B cell (primary cell): Measurements from ENCODE around the gene CIDEC. TPM values are rescaled to one million over a fixed set of nuclear protein-coding genes. Genes with fewer than 3 reads are reported as not detected.

Experiments used
- ATAC-seq: fragments of 200-7000 bp; cut with Tn5 transposase; one replicate; pipeline ENCODE4 v1.10.0; 2021; ENCODE audit warnings: low read depth, mild to moderate bottlenecking, moderate number of reproducible peaks, moderate library complexity
- CTCF ChIA-PET: fragments of 350-600 bp; sonication (Branson Sonifier 250); formaldehyde crosslinking; loops from one replicate; lab custom pipeline; 2021; ENCODE audit warnings: antibody characterized with exemption, inconsistent platforms; lab: Charles Lee
- POLR2A ChIA-PET: fragments of 350-600 bp; sonication (Branson Sonifier 250); formaldehyde crosslinking; loops from one replicate; lab custom pipeline; 2021; ENCODE audit warnings: antibody characterized with exemption; lab: Charles Lee
- DNase-seq: peaks from one replicate; pipeline ENCODE4 v3.0.0; 2013
- H2AFZ ChIP-seq: 2 replicates; pipeline ENCODE4 v1.6.1; 2012; ENCODE audit warnings: mild to moderate bottlenecking, low read depth, low read length; ENCODE audit not compliant: insufficient read depth, poor library complexity, severe bottlenecking
- H3K27ac ChIP-seq, 2 donors: 1 replicate in 1 of 2; 2 replicates in 1 of 2; pipeline ENCODE4 v1.5.1; 2012 to 2013; ENCODE audit warnings: low read length in 2 of 2, mild to moderate bottlenecking in 2 of 2, moderate library complexity in 1 of 2
- H3K27me3 ChIP-seq, 4 experiments: fragments of 200-600 bp in 1 of 4; sonication (generic) in 1 of 4; replicated peaks in 1 of 4; 1 replicate in 2 of 4; 2 replicates in 2 of 4; pipeline versions ENCODE4 v1.6.1 to v1.7.0; 2013 to 2016; ENCODE audit warnings: low read length in 3 of 4, mild to moderate bottlenecking in 2 of 4, mixed read lengths in 1 of 4, moderate library complexity in 1 of 4; ENCODE audit not compliant: insufficient read depth in 4 of 4, control insufficient read depth in 3 of 4; ENCODE audit errors: control extremely low read depth in 1 of 4
- H3K36me3 ChIP-seq, 2 experiments: replicated peaks in 1 of 2; 1 replicate in 1 of 2; 2 replicates in 1 of 2; pipeline versions ENCODE4 v1.6.1 to v1.7.1; 2013; ENCODE audit warnings: low read length in 1 of 2; ENCODE audit not compliant: insufficient read depth in 2 of 2, control insufficient read depth in 1 of 2; ENCODE audit errors: control extremely low read depth in 1 of 2, extremely low read depth in 1 of 2
- H3K4me1 ChIP-seq, 2 donors: fragments of 200-600 bp in 1 of 2; sonication (generic) in 1 of 2; 1 replicate in 1 of 2; 2 replicates in 1 of 2; pipeline versions ENCODE4 v1.5.1 to v1.6.1; 2013 to 2017; ENCODE audit warnings: low read length in 2 of 2; ENCODE audit not compliant: control insufficient read depth in 2 of 2, insufficient read depth in 2 of 2
- H3K4me2 ChIP-seq: replicated peaks from 2 replicates; pipeline ENCODE3; 2012; ENCODE audit warnings: mild to moderate bottlenecking, low read depth, low read length; ENCODE audit not compliant: poor library complexity, severe bottlenecking
- H3K4me3 ChIP-seq, 5 experiments: fragments of 200-600 bp in 1 of 5; sonication (generic) in 1 of 5; 1 replicate in 3 of 5; 2 replicates in 2 of 5; pipeline versions ENCODE4 v1.5.1 to v1.7.0; 2011 to 2016; ENCODE audit warnings: low read length in 4 of 5, mild to moderate bottlenecking in 4 of 5, low read depth in 2 of 5, control low read depth in 1 of 5, moderate library complexity in 1 of 5; ENCODE audit not compliant: insufficient read depth in 1 of 5; ENCODE audit errors: control extremely low read depth in 1 of 5, extremely low read depth in 1 of 5
- H3K79me2 ChIP-seq: fragments of 200-600 bp; sonication (generic); one replicate; pipeline ENCODE4 v1.6.0; 2016; ENCODE audit warnings: low read length; ENCODE audit not compliant: control insufficient read depth, insufficient read depth
- H3K9ac ChIP-seq: fragments of 200-600 bp; sonication (generic); 2 replicates; pipeline ENCODE4 v1.6.1; 2017; ENCODE audit warnings: mild to moderate bottlenecking, low read length, moderate library complexity
- H3K9me3 ChIP-seq, 3 donors: one replicate each; pipeline versions ENCODE4 v1.6.1 to v1.7.1; 2013; ENCODE audit warnings: low read length in 2 of 3; ENCODE audit not compliant: control insufficient read depth in 2 of 3, insufficient read depth in 1 of 3; ENCODE audit errors: control extremely low read depth in 1 of 3
- H4K20me1 ChIP-seq: 2 replicates; pipeline ENCODE4 v1.6.0; 2012; ENCODE audit warnings: mild to moderate bottlenecking, low read length; ENCODE audit not compliant: insufficient read depth, control insufficient read depth, poor library complexity, severe bottlenecking
- H3K27ac Mint-ChIP-seq: one replicate; pipeline ENCODE4 v1.8.0; 2021; ENCODE audit warnings: mixed read lengths
- H3K27me3 Mint-ChIP-seq: one replicate; pipeline ENCODE4 v1.8.0; 2021; ENCODE audit warnings: mixed read lengths
- H3K4me1 Mint-ChIP-seq: one replicate; pipeline ENCODE4 v1.8.0; 2021; ENCODE audit warnings: mixed read lengths
- H3K4me3 Mint-ChIP-seq: one replicate; pipeline ENCODE4 v1.8.0; 2021; ENCODE audit warnings: mixed read lengths
- H3K9me3 Mint-ChIP-seq: one replicate; pipeline ENCODE4 v1.8.0; 2022; ENCODE audit warnings: mixed read lengths; ENCODE audit not compliant: insufficient read depth
- CTCF ChIP-seq: fragments of 200-600 bp; IDR thresholded peaks from one replicate; pipeline ENCODE4 v1.8.0; 2022; ENCODE audit warnings: antibody characterized with exemption, mild to moderate bottlenecking
- EZH2 ChIP-seq: IDR thresholded peaks from 2 replicates; pipeline ENCODE4 v1.6.1; 2012; ENCODE audit warnings: borderline replicate concordance, low read depth, mild to moderate bottlenecking, moderate library complexity, low read length; ENCODE audit not compliant: insufficient read depth, poor library complexity, severe bottlenecking
- WGBS: methylation state at CpG from one replicate; pipeline ENCODE4 v1.1.5; 2013; ENCODE audit warnings: missing lambda C conversion rate; ENCODE audit not compliant: insufficient coverage; 5-methylcytosine and 5-hydroxymethylcytosine counted together
- intact Hi-C: fragments of 100-400 bp; cut with micrococcal nuclease; formaldehyde crosslinking; loops from one replicate; pipeline ENCODE4 v1.10.0; 2022
- polyA plus RNA-seq: library from polyadenylated mRNA; depleted of rRNA; stranded (reverse); fragments of >200 nt; gene quantifications from 2 replicates; pipeline ENCODE4 v1.2.3, GENCODE V29; 2012
- total RNA-seq, 2 donors: library from RNA; stranded (reverse); fragments of 120-200 nt in 1 of 2; gene quantifications; 1 replicate in 1 of 2; 2 replicates in 1 of 2; pipeline versions ENCODE4 v1.2.3 to v1.2.4, GENCODE V29; 2013 to 2022

Gene CIDEC
- total and polyA plus RNA-seq, 2 donors (not counting 1 experiment from before 2014, with no cell fraction given), result not detected

- Histone ChIP-seq H3K79me2 (peaks cover 14% of the 10 kb centered on the region), H2AFZ (no peak overlapping the region), H3K27ac (no peak overlapping the region), H3K9me3 (peaks cover 0 to 6% (median 0%) of the 10 kb centered on the region in 3 donors), H3K4me3 (no peak overlapping the region), H3K27me3 (no peaks in the 10 kb centered on the region), H4K20me1 (no peaks in the 10 kb centered on the region), H3K36me3 (no peaks in the 10 kb centered on the region), H3K4me2 (no peak overlapping the region), H3K4me1 (peaks cover 8 to 17% of the 10 kb centered on the region in 2 donors), H3K9ac (no peak overlapping the region)
- H3K27me3 Mint-ChIP-seq, result peaks cover 5% of the 10 kb centered on the region
- 96% methylated on average over 5 of the region's 6 CpGs for WGBS
- intact Hi-C loops, result no loop called here
- H3K4me3 Mint-ChIP-seq, result no peak overlapping the region
- TF ChIP-seq CTCF (no peak), EZH2 (no peak)
- no peak overlapping the region for H3K27ac Mint-ChIP-seq
- H3K9me3 Mint-ChIP-seq, result no peaks in the 10 kb centered on the region
- H3K4me1 Mint-ChIP-seq, result peaks cover 18% of the 10 kb centered on the region
- no peak for DNase-seq
- ChIA-PET POLR2A (no interaction called here), CTCF (interaction anchor here (0.6 to 0.9 kb wide), 2 partner anchors 47 to 85 kb away, joined by 3 read pairs; no protein-coding TSS in a partner anchor)
- no peak for ATAC-seq
Observed at GRCh38 chr3:9846931-9847488, 33.0 kb downstream of the CIDEC start.

GRCh38 chr3:9846231-9846630 is 33.8 kb downstream of the CIDEC start:
- ChIA-PET POLR2A (interaction anchor here (0.6 kb wide), 1 partner anchor 204 kb away, joined by 3 read pairs; no protein-coding TSS in a partner anchor), CTCF (interaction anchor here (0.6 to 0.9 kb wide), 2 partner anchors 46 to 86 kb away, joined by 3 read pairs; no protein-coding TSS in a partner anchor)
- ATAC-seq (no peak), DNase-seq (no peak)
- Histone ChIP-seq H3K4me2 (no peak overlapping the region), H2AFZ (no peak overlapping the region), H3K27me3 (no peaks in the 10 kb centered on the region), H3K9ac (no peak overlapping the region), H3K4me3 (no peak overlapping the region), H3K27ac (no peak overlapping the region), H4K20me1 (no peaks in the 10 kb centered on the region), H3K36me3 (peaks cover 3 to 7% of the 10 kb centered on the region in 2 experiments), H3K79me2 (peaks cover 14% of the 10 kb centered on the region), H3K4me1 (peaks cover 8 to 17% of the 10 kb centered on the region in 2 donors), H3K9me3 (peaks cover 0 to 6% (median 0%) of the 10 kb centered on the region in 3 donors)
- no peak overlapping the region for H3K4me3 Mint-ChIP-seq
- H3K27ac Mint-ChIP-seq, result no peak overlapping the region
- intact Hi-C loops, result no loop called here
- H3K4me1 Mint-ChIP-seq, result peaks cover 20% of the 10 kb centered on the region
- TF ChIP-seq EZH2 (no peak), CTCF (no peak)
- WGBS, result 74% methylated on average over 5 of the region's 6 CpGs
- no peaks in the 10 kb centered on the region for H3K9me3 Mint-ChIP-seq
- no peaks in the 10 kb centered on the region for H3K27me3 Mint-ChIP-seq
